Spinal cord (tissue), 10 donors: Measurements from ENCODE around the gene URB1. TPM values are rescaled to one million over a fixed set of nuclear protein-coding genes. Genes with fewer than 3 reads are reported as not detected.

Experiments used
- DNase-seq, 6 donors: peaks; one replicate each; pipeline versions ENCODE4 v3.0.0 to v3.0.0-alpha.2; 2013 to 2015; ENCODE audit warnings: low spot score in 6 of 6, low read depth in 4 of 6
- H3K27ac ChIP-seq: one replicate; pipeline ENCODE4 v1.5.1; 2013; ENCODE audit warnings: low read depth, low read length, control low read depth
- H3K27me3 ChIP-seq: one replicate; pipeline ENCODE4 v1.6.1; 2013; ENCODE audit warnings: low read length; ENCODE audit not compliant: control insufficient read depth, insufficient read depth
- H3K36me3 ChIP-seq: one replicate; pipeline ENCODE4 v1.6.1; 2013; ENCODE audit warnings: low read length; ENCODE audit not compliant: control insufficient read depth, insufficient read depth
- H3K4me1 ChIP-seq: one replicate; pipeline ENCODE4 v1.6.1; 2013; ENCODE audit warnings: low read length; ENCODE audit not compliant: control insufficient read depth, insufficient read depth
- H3K4me3 ChIP-seq: one replicate; pipeline ENCODE4 v1.5.1; 2013; ENCODE audit warnings: low read depth, low read length, control low read depth
- H3K9me3 ChIP-seq: one replicate; pipeline ENCODE4 v1.6.1; 2013; ENCODE audit warnings: low read length; ENCODE audit not compliant: control insufficient read depth, insufficient read depth
- WGBS: methylation state at CpG from one replicate; pipeline ENCODE4 v1.1.5; 2013; ENCODE audit warnings: missing lambda C conversion rate; ENCODE audit not compliant: insufficient coverage; 5-methylcytosine and 5-hydroxymethylcytosine counted together
- polyA plus RNA-seq, 2 donors: library from polyadenylated mRNA; unstranded; fragments of 120-200 nt; gene quantifications; one replicate each; pipeline ENCODE4 v1.2.1, GENCODE V29; 2013; ENCODE audit not compliant: insufficient read length in 2 of 2
- total RNA-seq, 2 donors: library from RNA; depleted of rRNA in 1 of 2; stranded (reverse); fragments of 120-200 nt in 1 of 2; fragments of >200 nt in 1 of 2; gene quantifications; one replicate each; pipeline versions ENCODE4 v1.2.3 to v1.2.4, GENCODE V29; 2013 to 2014
- donor health status: healthy.

Gene URB1
- total and polyA plus RNA-seq, 4 donors: 15.9 to 18.3 (median 17.1) TPM

DNA sequence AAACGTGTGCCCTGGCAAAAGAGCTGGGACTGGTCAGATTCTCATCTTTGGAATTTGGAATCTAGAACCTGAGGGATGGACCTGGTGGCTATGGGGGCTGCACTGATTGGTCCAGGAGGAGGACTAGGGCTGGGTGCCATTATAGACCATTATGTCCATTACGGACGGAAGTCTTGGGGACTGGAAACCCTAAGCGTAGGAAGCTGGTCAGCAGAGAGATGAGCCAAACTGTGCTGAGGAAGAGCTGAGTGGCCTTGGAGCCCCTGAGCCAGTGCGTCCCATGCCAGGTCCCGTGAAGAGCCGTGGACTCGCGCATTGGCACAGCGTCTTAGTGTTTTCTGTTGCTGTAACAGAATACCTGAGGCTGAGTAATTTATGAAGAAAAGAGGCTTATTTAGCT lies 84.1 kb downstream of the URB1 start:
- Histone ChIP-seq H3K27ac (no peak overlapping the region), H3K27me3 (no peaks in the 10 kb centered on the region), H3K9me3 (no peaks in the 10 kb centered on the region), H3K36me3 (peaks cover 28% of the 10 kb centered on the region), H3K4me3 (no peak overlapping the region), H3K4me1 (peaks cover 22% of the 10 kb centered on the region)
- WGBS: 91% methylated on average over 10 of the region's 10 CpGs
- no peak for DNase-seq

DNA sequence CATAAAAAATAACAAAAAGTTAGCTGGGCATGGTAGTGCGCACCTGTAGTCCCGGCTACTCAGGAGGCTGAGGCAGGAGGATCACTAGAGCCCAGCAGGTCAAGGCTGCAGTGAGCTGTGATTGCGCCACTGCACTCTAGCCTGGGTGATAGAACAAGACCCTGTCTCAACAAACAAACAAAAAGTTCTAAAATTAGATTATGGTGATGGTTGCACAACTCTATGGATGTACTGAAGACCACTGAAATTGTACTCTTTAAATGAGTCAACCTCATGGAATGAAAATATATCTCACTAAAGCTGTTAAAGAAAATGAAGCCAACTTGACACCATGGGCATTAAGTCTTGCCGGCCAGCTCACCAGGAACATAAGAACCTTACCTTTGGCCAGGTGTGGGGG lies 85.1 kb downstream of the URB1 start:
- no peak overlapping the region for H3K27ac ChIP-seq
- no peak overlapping the region for H3K4me3 ChIP-seq
- DNase-seq: no peak
- WGBS: 100% methylated on average over 3 of the region's 4 CpGs
- H3K36me3 ChIP-seq: peaks cover 26% of the 10 kb centered on the region
- H3K27me3 ChIP-seq: no peaks in the 10 kb centered on the region
- H3K4me1 ChIP-seq: peaks cover 19% of the 10 kb centered on the region
- no peaks in the 10 kb centered on the region for H3K9me3 ChIP-seq

DNA sequence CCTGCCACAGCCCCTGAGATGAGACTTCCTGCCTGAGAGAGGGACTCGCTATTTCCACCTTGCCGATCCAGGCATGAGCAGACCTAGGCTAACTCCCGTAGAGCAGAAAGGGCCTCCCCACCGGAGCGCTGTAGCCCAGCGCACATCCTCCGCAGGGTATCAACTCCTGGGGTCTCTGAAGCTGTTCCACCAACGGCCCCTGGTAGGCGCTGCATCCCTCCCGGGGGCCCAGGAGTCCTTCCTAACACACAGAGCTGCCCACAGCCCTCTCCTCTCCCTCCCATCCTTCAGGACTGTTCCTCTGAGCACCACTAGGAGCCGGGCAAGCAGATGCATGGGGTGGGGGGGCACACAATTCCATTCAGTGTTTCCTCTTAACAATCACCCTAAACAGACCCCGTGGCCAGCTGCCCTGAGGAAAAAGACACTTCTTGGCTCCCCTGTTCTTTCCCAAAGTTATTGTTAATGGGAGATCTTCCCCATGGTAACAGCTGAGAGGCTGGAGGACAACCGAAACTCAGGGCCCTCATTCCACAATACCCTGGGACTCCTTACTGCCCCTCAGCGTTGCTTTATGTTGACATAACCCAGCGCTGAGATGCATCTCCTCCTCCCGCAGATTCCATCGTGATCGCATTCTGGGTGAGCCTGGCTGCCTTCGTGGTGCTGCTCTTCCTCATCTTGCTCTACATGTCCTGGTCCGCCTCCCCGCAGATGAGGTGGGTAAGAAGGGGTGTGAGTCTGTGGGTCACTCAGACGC lies 86.6 kb downstream of the URB1 start:
- H3K27me3 ChIP-seq: no peaks in the 10 kb centered on the region
- H3K9me3 ChIP-seq: no peaks in the 10 kb centered on the region
- H3K4me3 ChIP-seq: no peak overlapping the region
- WGBS: 36% methylated on average over 17 of the region's 22 CpGs
- H3K36me3 ChIP-seq: peaks cover 14% of the 10 kb centered on the region
- H3K27ac ChIP-seq: peak overlapping the region; percentile 78
- peak in 5 of 6 donors; percentile 47 to 87 (median 51) for DNase-seq
- H3K4me1 ChIP-seq: peaks cover 12% of the 10 kb centered on the region

GRCh38 chr21:32304998-32305397 lies 87.8 kb downstream of the URB1 start:
- H3K4me3 ChIP-seq: no peak overlapping the region
- H3K27me3 ChIP-seq: no peaks in the 10 kb centered on the region
- no peak overlapping the region for H3K27ac ChIP-seq
- peaks cover 12% of the 10 kb centered on the region for H3K4me1 ChIP-seq
- peaks cover 13% of the 10 kb centered on the region for H3K36me3 ChIP-seq
- WGBS: 97% methylated on average over 6 of the region's 7 CpGs
- H3K9me3 ChIP-seq: no peaks in the 10 kb centered on the region
- DNase-seq: no peak

- Histone ChIP-seq H3K36me3 (peaks cover 9% of the 10 kb centered on the region), H3K9me3 (no peaks in the 10 kb centered on the region), H3K27me3 (no peaks in the 10 kb centered on the region), H3K27ac (no peak overlapping the region), H3K4me1 (peaks cover 12% of the 10 kb centered on the region), H3K4me3 (no peak overlapping the region)
- no peak for DNase-seq
- no CpG with 5 or more reads among the region's 1 CpG for WGBS
Measured at GRCh38 chr21:32303385-32303784, 89.4 kb downstream of the URB1 start.

- no peak overlapping the region for H3K4me3 ChIP-seq
- 100% methylated on average over 2 of the region's 6 CpGs for WGBS
- H3K36me3 ChIP-seq: peaks cover 9% of the 10 kb centered on the region
- no peaks in the 10 kb centered on the region for H3K27me3 ChIP-seq
- no peak for DNase-seq
- no peak overlapping the region for H3K27ac ChIP-seq
- H3K4me1 ChIP-seq: peaks cover 12% of the 10 kb centered on the region
- H3K9me3 ChIP-seq: no peaks in the 10 kb centered on the region
Measured at GRCh38 chr21:32302560-32302959, 90.3 kb downstream of the URB1 start.

DNA sequence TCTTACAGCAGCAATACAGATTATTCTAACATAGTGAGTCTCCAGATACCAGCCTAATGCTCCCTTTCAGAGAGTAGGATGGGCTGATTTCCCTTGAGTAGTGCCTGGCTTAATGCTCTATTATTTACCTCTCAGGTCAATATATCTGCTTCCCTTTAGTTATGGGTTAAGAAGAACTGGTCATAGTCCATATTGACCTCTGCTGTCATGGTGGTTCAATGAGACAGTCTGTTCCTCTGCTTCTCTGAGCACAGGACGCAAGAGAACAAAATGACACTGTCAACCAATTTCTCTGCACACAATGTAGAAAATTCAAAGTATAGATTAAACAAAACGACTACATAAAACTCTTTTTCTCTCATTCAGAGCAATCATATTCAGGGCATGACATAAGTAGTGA lies 91.2 kb downstream of the URB1 start:
- H3K27me3 ChIP-seq: no peaks in the 10 kb centered on the region
- no peak for DNase-seq
- H3K4me3 ChIP-seq: no peak overlapping the region
- H3K4me1 ChIP-seq: peaks cover 11% of the 10 kb centered on the region
- H3K27ac ChIP-seq: no peak overlapping the region
- no peaks in the 10 kb centered on the region for H3K9me3 ChIP-seq
- H3K36me3 ChIP-seq: peaks cover 9% of the 10 kb centered on the region
- WGBS: 80% methylated on average over 1 of the region's 2 CpGs

DNA sequence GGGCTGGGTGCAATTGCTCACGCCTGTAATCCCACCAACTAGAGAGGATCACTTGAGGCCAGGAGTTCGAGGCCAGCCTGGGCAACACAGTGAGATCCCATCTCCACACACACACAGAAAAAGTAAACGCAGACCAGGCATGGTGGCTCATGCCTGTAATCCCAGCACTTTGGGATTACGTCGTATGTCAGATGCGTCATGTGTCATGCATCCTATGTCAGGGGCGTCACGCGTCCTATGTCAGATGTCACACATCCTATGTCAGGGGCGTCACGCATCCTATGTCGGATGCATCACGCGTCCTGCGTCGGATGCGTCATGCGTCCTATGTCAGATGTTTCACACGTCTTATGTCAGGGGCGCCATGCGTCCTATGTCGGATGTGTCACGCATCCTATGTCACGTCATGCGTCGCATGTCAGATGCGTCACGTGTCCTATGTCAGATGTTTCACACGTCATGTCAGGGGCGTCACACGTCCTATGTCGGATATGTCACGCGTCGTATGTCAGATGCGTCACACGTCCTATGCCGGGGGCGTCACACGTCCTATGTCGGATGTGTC lies 92.6 kb downstream of the URB1 start:
- H3K9me3 ChIP-seq: no peaks in the 10 kb centered on the region
- H3K27ac ChIP-seq: no peak overlapping the region

GRCh38 chr21:32299695-32300094 lies 93.1 kb downstream of the URB1 start:
- Histone ChIP-seq H3K9me3 (no peaks in the 10 kb centered on the region), H3K27ac (no peak overlapping the region), H3K27me3 (no peaks in the 10 kb centered on the region), H3K36me3 (peaks cover 9% of the 10 kb centered on the region), H3K4me3 (no peak overlapping the region), H3K4me1 (no peaks in the 10 kb centered on the region)
- 83% methylated on average over 6 of the region's 6 CpGs for whole genome bisulfite sequencing
- DNase-seq: no peak

More for the DNA sequence above, 92.6 kb downstream of the URB1 start:
- H3K4me1 ChIP-seq: no peaks in the 10 kb centered on the region
- no peak for DNase-seq
- no peak overlapping the region for H3K4me3 ChIP-seq
- peaks cover 9% of the 10 kb centered on the region for H3K36me3 ChIP-seq
- H3K27me3 ChIP-seq: no peaks in the 10 kb centered on the region
- 94% methylated on average over 40 of the region's 41 CpGs for WGBS

DNA sequence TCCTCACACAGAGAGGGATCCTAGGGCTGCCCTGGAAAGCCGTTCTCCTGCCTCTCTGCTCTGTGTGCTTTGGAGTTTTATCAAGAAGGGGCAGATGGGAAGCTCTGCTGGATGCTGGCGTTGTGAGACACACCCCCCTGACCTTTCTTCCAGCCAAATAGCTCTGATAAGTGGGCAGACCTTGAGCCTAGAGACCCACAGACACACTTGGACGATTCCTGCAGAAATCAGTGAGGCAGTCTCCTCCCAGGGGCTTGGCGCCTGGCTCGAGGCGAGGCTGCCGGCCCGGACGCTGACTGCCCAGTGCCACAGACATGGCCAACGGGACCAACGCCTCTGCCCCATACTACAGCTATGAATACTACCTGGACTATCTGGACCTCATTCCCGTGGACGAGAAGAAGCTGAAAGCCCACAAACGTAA lies 94.1 kb downstream of the URB1 start, which contains the start of gene MRAP:
TSS of gene MRAP (plus strand) at position 198 of the 424 bp plus-strand sequence. CDS start at position 315, 117 bp downstream.
- H3K4me3 ChIP-seq: no peak within 1 kb of the TSS
- no peaks in the 10 kb centered on the region for H3K4me1 ChIP-seq
- no peak for DNase-seq
- no peaks in the 10 kb centered on the region for H3K27me3 ChIP-seq
- H3K36me3 ChIP-seq: peaks cover 9% of the 10 kb centered on the region
- no peaks in the 10 kb centered on the region for H3K9me3 ChIP-seq
- no peak within 1 kb of the TSS for H3K27ac ChIP-seq
- 80% methylated on average over 12 of the region's 14 CpGs for WGBS
